NCI-H774 (cell line): ENCODE data around the gene FOLR3.
A peak's percentile ranks its signal among the peaks of the same experiment; 100 is the strongest.
"Not testable (repeated sequence)": the region's sequence is repeated elsewhere in the genome, so short reads cannot be mapped to it uniquely, and the experiment has no call there.

ENCODE experiments used
- DNase-seq: peaks from one replicate; lab custom pipeline; 2025; lab: John Stamatoyannopoulos, UW

The FOLR3 gene

GRCh38 chr11:72135473-72135872 lies at the start of gene FOLR3:
Gene FOLR3, plus strand, starts transcription at chr11:72135725. Its CDS starts 228 bp downstream, at chr11:72135953.
- not testable (repeated sequence) for DNase-seq

GRCh38 chr11:72088076-72088808 lies 47.3 kb upstream of the FOLR3 start:
- DNase-seq: no peak

DNA sequence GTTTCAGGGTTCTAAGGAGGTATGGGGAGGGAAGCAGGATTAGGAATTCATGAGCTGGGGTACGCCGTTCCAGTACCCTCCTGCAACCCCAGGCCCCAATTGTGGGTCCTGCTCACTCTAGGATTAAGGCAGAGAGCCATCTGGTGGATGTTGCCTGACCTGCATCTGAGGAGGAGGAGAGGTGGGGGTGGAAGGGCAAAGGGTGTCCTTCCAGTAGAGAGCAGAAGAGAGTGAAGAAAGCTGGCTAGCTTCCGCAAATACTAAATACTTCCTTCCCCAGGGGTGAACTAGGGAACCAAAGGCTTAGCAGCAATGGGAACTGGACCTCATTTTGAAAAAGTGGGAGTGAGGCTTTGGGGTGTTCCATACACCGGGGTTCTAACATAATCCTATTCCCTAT lies 44.2 kb upstream of the FOLR3 start:
- DNase-seq: peak; percentile 7

- DNase-seq: no peak
Measured at GRCh38 chr11:72098741-72099140, 36.8 kb upstream of the FOLR3 start.

DNA sequence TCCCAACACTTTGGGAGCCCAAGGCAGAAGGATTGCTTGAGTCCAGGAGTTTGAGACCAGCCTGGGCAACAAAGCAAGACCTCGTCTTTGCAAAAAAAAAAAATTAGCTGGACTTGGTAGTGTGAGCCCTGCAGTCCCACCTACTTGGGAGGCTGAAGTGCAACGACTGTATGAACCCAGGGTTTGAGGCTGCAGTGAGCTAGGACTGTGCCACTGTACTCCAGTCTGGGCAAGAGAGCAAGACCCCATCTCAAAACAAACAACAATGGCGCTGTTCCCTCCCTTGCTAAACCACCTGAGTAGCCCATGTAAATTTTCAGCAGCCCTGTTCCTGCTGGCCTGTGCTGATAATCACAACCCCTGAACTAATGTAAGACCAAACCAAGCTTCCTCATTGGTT lies 35.5 kb upstream of the FOLR3 start:
- no peak for DNase-seq

- no peak for DNase-seq
Measured at GRCh38 chr11:72100462-72100861, 35.1 kb upstream of the FOLR3 start.

DNA sequence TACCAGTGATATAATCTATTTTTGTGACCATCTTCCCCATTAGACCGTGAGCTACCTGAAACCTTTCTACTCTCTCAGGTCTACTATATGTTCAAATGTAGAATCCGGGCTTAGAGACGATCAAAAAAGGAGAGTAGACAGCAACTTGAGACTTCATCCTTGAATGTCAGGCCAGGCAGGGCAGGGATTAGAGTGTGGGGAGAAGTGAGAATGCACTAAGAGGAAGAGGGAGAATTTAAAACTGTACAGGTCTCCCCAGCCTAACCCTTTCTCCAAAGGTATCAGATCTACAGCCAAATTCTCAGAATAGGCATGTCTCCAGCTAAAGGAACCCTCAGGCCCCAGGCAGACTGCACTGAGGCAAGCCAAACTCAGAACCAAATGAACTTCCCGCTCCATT lies 33.4 kb upstream of the FOLR3 start:
- no peak for DNase-seq

DNA sequence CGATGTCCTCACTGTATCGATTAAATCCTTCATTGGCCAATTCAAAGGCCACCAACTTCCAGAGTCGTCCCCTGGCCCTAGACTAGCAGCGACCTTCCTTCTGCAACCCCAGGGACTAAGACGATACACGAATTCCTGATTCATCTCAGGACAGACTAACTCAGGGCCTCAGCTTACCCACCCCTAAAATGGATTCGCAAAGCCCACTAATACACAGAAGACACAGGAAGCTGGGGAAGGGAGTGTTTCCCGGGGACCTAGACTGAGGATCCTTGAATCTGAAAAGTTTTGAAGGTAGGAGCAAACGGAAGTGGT lies 32.9 kb upstream of the FOLR3 start:
- DNase-seq: no peak

DNA sequence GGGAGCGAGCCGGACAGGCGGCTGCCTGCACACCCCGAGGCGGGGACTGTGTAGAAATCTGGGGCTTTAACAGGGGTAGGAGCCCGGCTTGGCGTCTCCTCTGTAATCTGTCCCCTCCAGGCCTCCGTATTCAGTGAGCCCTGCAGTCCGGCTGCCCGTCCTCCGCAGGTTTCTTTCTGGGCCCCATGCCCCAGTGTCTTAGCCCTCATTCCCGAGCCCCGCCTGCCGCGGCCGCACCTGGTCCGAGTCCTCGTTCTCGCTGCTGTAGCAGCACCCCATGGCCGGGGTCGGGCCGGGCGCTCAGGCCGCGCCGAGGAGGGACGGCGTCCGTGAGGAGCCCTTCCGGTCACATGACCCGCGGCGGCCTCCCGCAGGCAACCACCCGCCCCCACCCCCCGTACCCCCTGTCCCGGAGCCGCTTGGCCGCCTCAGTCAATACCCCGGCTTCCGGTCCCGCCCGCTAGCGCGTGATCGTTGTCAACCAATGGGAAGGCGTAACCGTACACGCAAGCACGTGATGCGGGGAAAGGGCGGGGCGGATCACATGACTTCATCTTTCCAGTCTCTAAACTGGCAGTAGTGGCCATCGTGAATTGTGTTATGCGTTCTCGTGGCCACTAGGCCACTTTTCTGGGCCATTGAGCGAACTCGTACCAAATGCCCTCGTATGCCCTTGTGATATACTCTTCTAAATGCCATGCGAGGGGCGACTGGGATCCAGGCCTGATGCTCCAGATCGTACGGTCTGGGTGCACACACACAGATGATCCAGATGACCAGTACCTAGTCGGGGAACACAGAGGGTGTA lies 32.4 kb upstream of the FOLR3 start, which contains the start of gene LAMTOR1:
TSS of gene LAMTOR1 (minus strand) at position 352 of the 808 bp plus-strand sequence. CDS start at position 279, 73 bp downstream.
- peak; percentile 99 for DNase-seq

- no peak for DNase-seq
Measured at GRCh38 chr11:72103754-72104167, 31.8 kb upstream of the FOLR3 start.

GRCh38 chr11:72105888-72106287 lies 29.6 kb upstream of the FOLR3 start, which contains the start of gene TOMT:
Gene TOMT, plus strand, starts transcription at chr11:72105924. Its CDS starts 28 bp downstream, at chr11:72105952.
- DNase-seq: no peak

DNA sequence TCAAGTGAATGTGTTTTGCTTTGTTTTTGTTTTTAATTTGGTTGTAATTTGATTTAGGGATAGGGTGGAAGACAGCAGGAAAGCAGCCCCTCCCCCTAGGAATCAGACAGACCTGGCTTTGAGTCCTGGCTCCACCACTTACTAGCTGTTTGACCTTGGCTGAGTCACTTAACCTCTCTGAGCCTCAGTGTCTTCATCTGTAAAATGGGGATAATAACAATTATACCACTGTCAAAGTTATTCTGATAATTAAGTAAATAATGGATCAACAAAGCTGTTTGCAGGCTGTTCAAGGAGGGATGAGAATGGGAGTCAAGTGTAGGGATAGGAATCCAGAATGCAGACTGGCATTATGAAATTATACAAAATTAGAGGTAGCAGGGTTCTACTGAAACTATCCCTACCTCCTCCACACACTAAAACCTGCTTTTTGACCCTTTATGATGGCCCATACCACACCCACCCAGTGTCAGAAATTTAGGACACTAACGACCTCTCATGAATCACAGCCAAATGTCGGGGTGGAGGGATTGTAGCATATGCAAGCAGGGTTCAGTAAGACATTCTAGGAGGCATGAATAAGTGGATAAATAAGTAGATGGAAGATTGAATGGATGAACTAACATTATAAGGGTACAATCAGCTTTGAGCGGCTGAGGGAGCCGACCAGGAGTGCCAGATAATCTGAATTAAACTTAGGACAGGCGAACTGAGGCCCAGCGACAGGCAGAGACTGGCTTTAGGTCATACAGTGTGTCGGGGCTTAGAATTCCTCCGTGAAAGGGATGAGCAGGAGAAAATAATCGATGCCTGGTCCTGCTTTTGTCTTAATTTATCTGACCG lies 24.0 kb upstream of the FOLR3 start:
- DNase-seq: no peak

GRCh38 chr11:72112143-72112977 lies 23.2 kb upstream of the FOLR3 start, which contains the start of gene ANAPC15:
Gene ANAPC15, minus strand, starts transcription at chr11:72112695. Its CDS starts 1,419 bp downstream, at chr11:72111276.
- peak; percentile 99 for DNase-seq

- no peak for DNase-seq
Measured at GRCh38 chr11:72112978-72113808, 22.3 kb upstream of the FOLR3 start.

DNA sequence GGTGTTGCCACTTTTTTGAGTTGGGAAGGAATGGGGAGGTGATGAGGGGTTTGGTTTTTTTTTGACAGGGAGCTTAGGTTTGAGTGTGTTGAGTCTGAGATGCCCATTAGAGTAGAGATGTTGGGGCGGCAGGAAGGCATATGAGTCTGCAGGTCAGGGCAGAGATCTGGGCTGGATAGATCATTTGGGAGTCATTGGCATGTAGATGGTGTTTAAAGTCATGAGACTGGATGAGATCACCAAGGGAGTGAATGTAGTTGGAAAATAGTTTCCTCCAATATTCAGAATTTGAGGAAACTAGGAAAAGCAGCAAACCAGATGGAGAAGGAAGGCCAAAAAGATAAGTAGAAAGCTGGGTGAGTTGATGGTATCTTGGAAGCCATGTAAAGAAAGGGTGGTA lies 21.0 kb upstream of the FOLR3 start:
- no peak for DNase-seq

GRCh38 chr11:72116019-72116755 lies 19.3 kb upstream of the FOLR3 start:
- DNase-seq: no peak

DNA sequence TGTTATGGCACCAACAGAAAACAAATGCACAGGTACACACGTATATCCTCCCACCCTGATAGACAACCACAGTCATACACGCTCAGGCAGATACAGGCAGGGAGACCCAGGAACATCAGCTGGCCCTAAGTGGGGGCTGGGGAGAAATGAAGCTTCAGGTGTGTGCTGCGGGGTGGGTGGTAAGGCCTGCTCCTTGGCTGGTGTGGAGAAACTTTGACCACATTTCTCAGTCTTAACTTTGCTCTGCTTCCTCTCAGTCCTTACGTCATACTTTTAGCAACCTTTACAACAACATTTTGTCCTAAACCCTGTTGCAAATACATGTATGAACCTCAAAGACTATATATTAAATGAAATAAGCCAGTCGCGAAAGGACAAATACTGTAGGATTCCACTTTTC lies 16.3 kb upstream of the FOLR3 start:
- no peak for DNase-seq

DNA sequence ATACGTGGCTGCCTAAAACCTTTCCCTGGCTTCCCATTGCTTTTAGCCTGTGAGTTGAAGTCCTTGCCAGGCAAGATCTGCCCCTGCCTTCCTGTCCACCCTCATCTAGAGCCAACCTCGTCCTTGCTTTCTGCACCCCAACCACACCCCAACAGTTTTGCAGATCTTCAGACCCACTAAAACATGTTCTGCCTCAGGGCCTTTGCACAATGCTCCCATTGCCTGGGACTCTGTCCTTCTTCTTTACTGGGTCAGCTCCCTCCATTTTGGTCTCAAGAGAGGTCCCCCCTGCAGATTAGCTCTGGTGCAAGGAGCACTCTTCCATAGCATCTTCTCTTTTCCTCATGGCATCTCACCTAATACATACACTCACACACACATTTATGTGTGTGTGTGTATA lies 14.6 kb upstream of the FOLR3 start:
- no peak for DNase-seq

- no peak for DNase-seq
Measured at GRCh38 chr11:72122607-72123006, 12.9 kb upstream of the FOLR3 start.
